Panc1 (cell line): ENCODE measurements around the gene ISLR.

Experiments
- CTCF ChIP-seq: fragments of 450-650 bp; IDR thresholded peaks from 2 replicates; pipeline ENCODE4 v1.5.1; 2017; ENCODE audit warnings: mild to moderate bottlenecking
- POLR2AphosphoS5 ChIP-seq: IDR thresholded peaks from 2 replicates; pipeline ENCODE4 v1.6.1; 2012; ENCODE audit warnings: mild to moderate bottlenecking, low read depth, low read length, moderate library complexity
- SIN3A ChIP-seq: IDR thresholded peaks from 2 replicates; pipeline ENCODE4 v1.6.1; 2012; ENCODE audit warnings: low read depth, mild to moderate bottlenecking, low read length, moderate library complexity, borderline replicate concordance; ENCODE audit not compliant: insufficient read depth
- TF ChIP-seq, protein P1 (sequence below), 2 experiments: IDR thresholded peaks; 2 replicates each; pipeline ENCODE4 v1.6.1; 2011 to 2012; ENCODE audit warnings: low read depth in 2 of 2, control low read depth in 1 of 2, low read length in 1 of 2, mild to moderate bottlenecking in 1 of 2, moderate library complexity in 1 of 2; ENCODE audit not compliant: insufficient read depth in 1 of 2

DNA sequence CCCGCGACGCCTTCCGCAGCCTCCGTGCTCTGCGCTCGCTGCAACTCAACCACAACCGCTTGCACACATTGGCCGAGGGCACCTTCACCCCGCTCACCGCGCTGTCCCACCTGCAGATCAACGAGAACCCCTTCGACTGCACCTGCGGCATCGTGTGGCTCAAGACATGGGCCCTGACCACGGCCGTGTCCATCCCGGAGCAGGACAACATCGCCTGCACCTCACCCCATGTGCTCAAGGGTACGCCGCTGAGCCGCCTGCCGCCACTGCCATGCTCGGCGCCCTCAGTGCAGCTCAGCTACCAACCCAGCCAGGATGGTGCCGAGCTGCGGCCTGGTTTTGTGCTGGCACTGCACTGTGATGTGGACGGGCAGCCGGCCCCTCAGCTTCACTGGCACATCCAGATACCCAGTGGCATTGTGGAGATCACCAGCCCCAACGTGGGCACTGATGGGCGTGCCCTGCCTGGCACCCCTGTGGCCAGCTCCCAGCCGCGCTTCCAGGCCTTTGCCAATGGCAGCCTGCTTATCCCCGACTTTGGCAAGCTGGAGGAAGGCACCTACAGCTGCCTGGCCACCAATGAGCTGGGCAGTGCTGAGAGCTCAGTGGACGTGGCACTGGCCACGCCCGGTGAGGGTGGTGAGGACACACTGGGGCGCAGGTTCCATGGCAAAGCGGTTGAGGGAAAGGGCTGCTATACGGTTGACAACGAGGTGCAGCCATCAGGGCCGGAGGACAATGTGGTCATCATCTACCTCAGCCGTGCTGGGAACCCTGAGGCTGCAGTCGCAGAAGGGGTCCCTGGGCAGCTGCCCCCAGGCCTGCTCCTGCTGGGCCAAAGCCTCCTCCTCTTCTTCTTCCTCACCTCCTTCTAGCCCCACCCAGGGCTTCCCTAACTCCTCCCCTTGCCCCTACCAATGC, 2.0 kb downstream of the ISLR start:
- no peak for TF ChIP-seq CTCF
- TF ChIP-seq SIN3A: no peak
- TF ChIP-seq POLR2AphosphoS5: no peak
- TF ChIP-seq, protein P1, sequence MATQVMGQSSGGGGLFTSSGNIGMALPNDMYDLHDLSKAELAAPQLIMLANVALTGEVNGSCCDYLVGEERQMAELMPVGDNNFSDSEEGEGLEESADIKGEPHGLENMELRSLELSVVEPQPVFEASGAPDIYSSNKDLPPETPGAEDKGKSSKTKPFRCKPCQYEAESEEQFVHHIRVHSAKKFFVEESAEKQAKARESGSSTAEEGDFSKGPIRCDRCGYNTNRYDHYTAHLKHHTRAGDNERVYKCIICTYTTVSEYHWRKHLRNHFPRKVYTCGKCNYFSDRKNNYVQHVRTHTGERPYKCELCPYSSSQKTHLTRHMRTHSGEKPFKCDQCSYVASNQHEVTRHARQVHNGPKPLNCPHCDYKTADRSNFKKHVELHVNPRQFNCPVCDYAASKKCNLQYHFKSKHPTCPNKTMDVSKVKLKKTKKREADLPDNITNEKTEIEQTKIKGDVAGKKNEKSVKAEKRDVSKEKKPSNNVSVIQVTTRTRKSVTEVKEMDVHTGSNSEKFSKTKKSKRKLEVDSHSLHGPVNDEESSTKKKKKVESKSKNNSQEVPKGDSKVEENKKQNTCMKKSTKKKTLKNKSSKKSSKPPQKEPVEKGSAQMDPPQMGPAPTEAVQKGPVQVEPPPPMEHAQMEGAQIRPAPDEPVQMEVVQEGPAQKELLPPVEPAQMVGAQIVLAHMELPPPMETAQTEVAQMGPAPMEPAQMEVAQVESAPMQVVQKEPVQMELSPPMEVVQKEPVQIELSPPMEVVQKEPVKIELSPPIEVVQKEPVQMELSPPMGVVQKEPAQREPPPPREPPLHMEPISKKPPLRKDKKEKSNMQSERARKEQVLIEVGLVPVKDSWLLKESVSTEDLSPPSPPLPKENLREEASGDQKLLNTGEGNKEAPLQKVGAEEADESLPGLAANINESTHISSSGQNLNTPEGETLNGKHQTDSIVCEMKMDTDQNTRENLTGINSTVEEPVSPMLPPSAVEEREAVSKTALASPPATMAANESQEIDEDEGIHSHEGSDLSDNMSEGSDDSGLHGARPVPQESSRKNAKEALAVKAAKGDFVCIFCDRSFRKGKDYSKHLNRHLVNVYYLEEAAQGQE (IDR thresholded peaks at IDR 0.05; ENCODE audit: insufficient read depth in 1 of 2, low read depth in 2 of 2, low read length in 1 of 2): no peak
